Naive thymus-derived CD4-positive, alpha-beta T cell (primary cell): Measurements from ENCODE around the gene GREB1L. TPM values are rescaled to one million over a fixed set of nuclear protein-coding genes. Genes with fewer than 3 reads are reported as not detected.

ENCODE experiments used
- ATAC-seq: fragments of 150-1000 bp; cut with Tn5 transposase; 2 replicates; pipeline ENCODE4 v1.10.0; 2021; ENCODE audit warnings: mild to moderate bottlenecking, moderate library complexity
- CTCF ChIA-PET: fragments of 350-600 bp; sonication (Branson Sonifier 250); formaldehyde crosslinking; loops from one replicate; lab custom pipeline; 2021; ENCODE audit warnings: antibody characterized with exemption; lab: Charles Lee
- POLR2A ChIA-PET: fragments of 350-600 bp; sonication (Branson Sonifier 250); formaldehyde crosslinking; loops from one replicate; lab custom pipeline; 2021; ENCODE audit warnings: antibody characterized with exemption, inconsistent platforms; lab: Charles Lee
- DNase-seq, 9 donors: peaks; one replicate each; pipeline versions ENCODE4 v3.0.0 to v3.0.0-alpha.2; 2020 to 2022; ENCODE audit warnings: mixed read lengths in 1 of 9
- H3K27ac ChIP-seq: one replicate; pipeline ENCODE4 v1.7.0; 2013; ENCODE audit warnings: mild to moderate bottlenecking, low read depth, low read length, moderate library complexity
- H3K27me3 ChIP-seq, 2 donors: one replicate each; pipeline ENCODE4 v1.7.0; 2013; ENCODE audit warnings: low read length in 2 of 2, mild to moderate bottlenecking in 2 of 2, moderate library complexity in 2 of 2; ENCODE audit not compliant: control insufficient read depth in 2 of 2, insufficient read depth in 2 of 2
- H3K36me3 ChIP-seq, 3 experiments: 1 replicate in 2 of 3; 2 replicates in 1 of 3; pipeline ENCODE4 v1.7.0; 2013; ENCODE audit warnings: low read length in 3 of 3, mild to moderate bottlenecking in 3 of 3, moderate library complexity in 1 of 3; ENCODE audit not compliant: insufficient read depth in 3 of 3, control insufficient read depth in 2 of 3
- H3K4me1 ChIP-seq, 2 donors: one replicate each; pipeline ENCODE4 v1.7.0; 2013; ENCODE audit warnings: low read length in 2 of 2, mild to moderate bottlenecking in 2 of 2, moderate library complexity in 1 of 2; ENCODE audit not compliant: control insufficient read depth in 2 of 2, insufficient read depth in 2 of 2
- H3K4me3 ChIP-seq: 2 replicates; pipeline ENCODE4 v1.7.0; 2013; ENCODE audit warnings: mild to moderate bottlenecking, low read length
- H3K9me3 ChIP-seq, 3 experiments: 1 replicate in 2 of 3; 2 replicates in 1 of 3; pipeline ENCODE4 v1.7.0; 2013; ENCODE audit warnings: low read length in 3 of 3; ENCODE audit not compliant: control insufficient read depth in 2 of 3
- H3K27ac Mint-ChIP-seq, 9 donors: one replicate each; pipeline ENCODE4 v1.8.0; 2020 to 2022; ENCODE audit warnings: mixed read lengths in 9 of 9, mild to moderate bottlenecking in 8 of 9, moderate library complexity in 5 of 9, inconsistent platforms in 2 of 9
- H3K27me3 Mint-ChIP-seq, 5 donors: one replicate each; pipeline ENCODE4 v1.8.0; 2021 to 2022; ENCODE audit warnings: mixed read lengths in 5 of 5, mild to moderate bottlenecking in 1 of 5
- H3K36me3 Mint-ChIP-seq, 5 donors: one replicate each; pipeline ENCODE4 v1.8.0; 2020 to 2022; ENCODE audit warnings: mixed read lengths in 5 of 5, mild to moderate bottlenecking in 3 of 5, inconsistent platforms in 1 of 5
- H3K4me1 Mint-ChIP-seq, 7 donors: one replicate each; pipeline ENCODE4 v1.8.0; 2020 to 2022; ENCODE audit warnings: mixed read lengths in 7 of 7, mild to moderate bottlenecking in 3 of 7, inconsistent platforms in 1 of 7
- H3K4me3 Mint-ChIP-seq, 10 donors: one replicate each; pipeline ENCODE4 v1.8.0; 2020 to 2022; ENCODE audit warnings: mild to moderate bottlenecking in 10 of 10, mixed read lengths in 10 of 10, moderate library complexity in 6 of 10, inconsistent platforms in 2 of 10
- H3K9me3 Mint-ChIP-seq, 11 donors: one replicate each; pipeline ENCODE4 v1.8.0; 2020 to 2022; ENCODE audit warnings: mixed read lengths in 11 of 11, mild to moderate bottlenecking in 4 of 11, inconsistent platforms in 1 of 11, moderate library complexity in 1 of 11
- intact Hi-C, 2 donors: fragments of 100-400 bp; cut with micrococcal nuclease; formaldehyde crosslinking; loops; one replicate each; pipeline ENCODE4 v1.15.1; 2023
- polyA plus RNA-seq, 2 donors: library from polyadenylated mRNA; unstranded; fragments of 300-500 nt; fragmentation: Illumina TruSeq; gene quantifications; one replicate each; pipeline ENCODE4 v1.2.3, GENCODE V29; 2021
- total RNA-seq, 6 experiments: library from RNA in 5 of 6; stranded (reverse) in 5 of 6; gene quantifications; 1 replicate in 5 of 6; 2 replicates in 1 of 6; pipeline ENCODE4 v1.2.3 and lab custom pipeline; 2021 to 2026

GREB1L gene
- total and polyA plus RNA-seq, 7 experiments from 2014 or later = 0.09 to 0.11 TPM; not detected in 5

DNA sequence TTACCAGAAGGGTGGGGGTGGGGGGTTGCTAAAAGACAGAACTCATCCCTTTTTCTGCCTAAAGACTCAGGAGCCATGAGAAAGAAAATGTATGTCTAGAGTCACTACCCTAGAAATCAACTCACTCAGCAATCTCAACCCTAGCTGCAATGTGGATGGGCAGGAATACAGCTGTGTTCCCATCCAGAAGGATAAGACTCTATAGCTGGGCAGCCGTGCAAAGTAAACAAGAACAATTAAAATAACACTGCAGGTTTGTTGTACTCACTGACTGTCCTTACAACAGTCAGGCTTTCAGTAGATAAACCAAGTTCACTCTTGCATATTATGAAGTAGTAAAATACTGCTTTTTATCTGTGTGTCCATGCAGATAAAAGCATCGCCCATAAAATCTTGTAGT is 284.4 kb downstream of the GREB1L start:
- Mint-ChIP-seq H3K36me3 (peaks cover 11 to 53% (median 20%) of the 10 kb centered on the region in 5 donors), H3K4me3 (no peak overlapping the region), H3K4me1 (peaks cover 0 to 2% (median 0%) of the 10 kb centered on the region in 7 donors), H3K27me3 (no peaks in the 10 kb centered on the region), H3K9me3 (no peaks in the 10 kb centered on the region), H3K27ac (peak overlapping the region in 3 of 9 donors; percentile 0 to 73 (median 14))
- H3K4me1 ChIP-seq = no peaks in the 10 kb centered on the region
- no peaks in the 10 kb centered on the region for H3K27me3 ChIP-seq
- CTCF ChIA-PET = no interaction called here
- H3K9me3 ChIP-seq = no peaks in the 10 kb centered on the region
- DNase-seq (no peak), ATAC-seq (no peak)
- POLR2A ChIA-PET = no interaction called here
- H3K27ac ChIP-seq = no peak overlapping the region
- no peak overlapping the region for H3K4me3 ChIP-seq
- intact Hi-C loops = no loop called here
- H3K36me3 ChIP-seq = peaks cover 3 to 31% (median 8%) of the 10 kb centered on the region in 3 experiments

DNA sequence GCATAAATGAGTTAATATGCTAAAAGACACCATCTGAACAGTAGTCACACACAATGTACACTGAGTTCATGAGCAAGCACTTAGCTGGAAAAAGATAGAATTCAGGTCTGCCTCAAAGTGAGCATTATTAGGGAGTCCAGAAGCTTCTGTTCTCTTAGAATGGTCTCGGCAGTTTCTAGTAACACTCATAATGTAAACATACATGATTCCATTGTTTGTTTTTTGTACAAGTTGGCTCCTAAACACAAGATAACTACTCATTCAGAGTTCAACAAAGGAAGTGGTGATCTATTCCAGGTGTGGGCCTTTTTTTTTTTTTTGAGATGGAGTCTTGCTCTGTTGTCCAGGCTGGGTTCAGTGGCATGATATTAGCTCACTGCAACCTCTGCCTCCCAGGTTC is 292.3 kb downstream of the GREB1L start:
- intact Hi-C loops = no loop called here
- Histone ChIP-seq H3K4me3 (no peak overlapping the region), H3K27ac (no peak overlapping the region), H3K4me1 (no peaks in the 10 kb centered on the region), H3K9me3 (no peaks in the 10 kb centered on the region), H3K27me3 (no peaks in the 10 kb centered on the region), H3K36me3 (peaks cover 0 to 63% (median 4%) of the 10 kb centered on the region in 3 experiments)
- Mint-ChIP-seq H3K27ac (no peak overlapping the region), H3K9me3 (no peaks in the 10 kb centered on the region), H3K4me1 (no peaks in the 10 kb centered on the region), H3K4me3 (no peak overlapping the region), H3K27me3 (no peaks in the 10 kb centered on the region), H3K36me3 (peaks cover 5 to 47% (median 17%) of the 10 kb centered on the region in 5 donors)
- ATAC-seq = no peak
- ChIA-PET CTCF (interaction anchor here (0.7 kb wide), 1 partner anchor 24 kb away, joined by 5 read pairs; no protein-coding TSS in a partner anchor), POLR2A (no interaction called here)
- DNase-seq = no peak

DNA sequence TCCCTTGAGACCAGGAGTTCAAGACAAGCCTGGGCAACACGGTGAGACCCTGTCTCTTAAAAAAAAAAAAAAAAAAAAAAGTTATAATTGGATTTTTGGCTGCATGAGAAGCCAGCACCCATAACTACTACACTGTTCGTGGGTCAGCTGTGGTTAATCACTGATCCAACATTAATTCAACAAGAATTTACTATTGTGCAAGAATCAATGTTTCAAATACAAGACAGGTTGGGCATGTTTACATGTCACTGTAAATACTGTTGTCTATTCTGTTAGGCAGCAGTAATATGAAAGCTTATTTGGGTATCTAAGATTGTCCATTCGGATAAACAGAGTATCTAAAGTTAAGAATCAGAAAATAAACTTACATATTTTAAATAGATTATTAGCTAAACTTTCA is 296.2 kb downstream of the GREB1L start:
- H3K27ac Mint-ChIP-seq = no peak overlapping the region
- Histone ChIP-seq H3K36me3 (peaks cover 0 to 46% (median 4%) of the 10 kb centered on the region in 3 experiments), H3K27ac (no peak overlapping the region), H3K4me3 (no peak overlapping the region), H3K9me3 (no peaks in the 10 kb centered on the region), H3K4me1 (no peaks in the 10 kb centered on the region), H3K27me3 (no peaks in the 10 kb centered on the region)
- H3K36me3 Mint-ChIP-seq = peaks cover 3 to 43% (median 14%) of the 10 kb centered on the region in 5 donors
- no peaks in the 10 kb centered on the region for H3K27me3 Mint-ChIP-seq
- H3K4me3 Mint-ChIP-seq = no peak overlapping the region
- DNase-seq = no peak
- H3K9me3 Mint-ChIP-seq = no peaks in the 10 kb centered on the region
- intact Hi-C loops = no loop called here
- peaks cover 0 to 5% (median 4%) of the 10 kb centered on the region in 7 donors for H3K4me1 Mint-ChIP-seq
- POLR2A ChIA-PET = interaction anchor here (0.7 kb wide), 1 partner anchor 21 kb away, joined by 8 read pairs; no protein-coding TSS in a partner anchor
- CTCF ChIA-PET = no interaction called here
- ATAC-seq = no peak

DNA sequence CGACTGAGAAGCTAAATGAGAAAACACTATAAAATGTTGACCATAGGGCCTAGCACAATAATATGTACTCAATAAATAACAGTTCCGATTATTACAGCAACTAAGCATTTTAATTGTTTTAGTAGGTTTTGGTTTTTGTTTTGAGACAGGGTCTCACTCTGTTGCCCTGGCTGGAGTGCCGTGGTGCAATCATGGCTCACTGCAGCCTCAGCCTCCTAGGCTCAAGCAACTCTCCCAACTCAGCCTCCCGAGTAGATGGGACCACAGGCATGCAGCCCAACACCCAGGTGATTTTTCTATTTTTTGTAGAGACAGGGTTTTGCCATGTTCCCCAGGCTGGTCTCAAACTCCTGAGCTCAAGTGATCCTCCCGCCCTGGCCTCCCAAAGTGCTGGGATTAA is 304.4 kb downstream of the GREB1L start:
- ChIA-PET POLR2A (no interaction called here), CTCF (no interaction called here)
- intact Hi-C loops = no loop called here
- Mint-ChIP-seq H3K9me3 (no peaks in the 10 kb centered on the region), H3K4me3 (no peak overlapping the region), H3K27me3 (no peaks in the 10 kb centered on the region), H3K36me3 (peaks cover 8 to 46% (median 29%) of the 10 kb centered on the region in 5 donors), H3K27ac (no peak overlapping the region), H3K4me1 (peaks cover 0 to 13% (median 7%) of the 10 kb centered on the region in 7 donors)
- no peak for DNase-seq
- H3K27ac ChIP-seq = no peak overlapping the region
- no peaks in the 10 kb centered on the region for H3K27me3 ChIP-seq
- H3K36me3 ChIP-seq = peaks cover 0 to 26% (median 5%) of the 10 kb centered on the region in 3 experiments
- ATAC-seq = no peak
- no peak overlapping the region for H3K4me3 ChIP-seq
- no peaks in the 10 kb centered on the region for H3K4me1 ChIP-seq
- no peaks in the 10 kb centered on the region for H3K9me3 ChIP-seq

DNA sequence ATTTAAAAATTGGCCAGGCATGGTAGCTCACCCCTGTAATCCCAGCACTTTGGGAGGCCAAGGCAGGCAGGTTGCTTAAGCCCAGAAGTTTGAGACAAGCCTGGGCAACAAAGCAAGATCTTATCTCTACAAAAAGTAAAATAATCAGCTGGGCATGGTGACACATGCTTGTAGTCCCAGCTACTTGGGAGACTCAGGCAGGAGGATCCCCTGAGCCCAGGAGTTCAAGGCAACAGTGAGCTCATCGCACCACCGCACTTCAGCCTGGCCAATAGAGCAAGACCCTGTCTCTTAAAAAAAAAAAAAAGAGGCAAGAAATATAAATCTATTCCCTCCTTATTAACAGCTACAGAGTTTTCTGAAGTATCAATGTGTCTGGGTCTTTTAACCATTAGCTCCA is 306.6 kb downstream of the GREB1L start:
- ChIA-PET POLR2A (interaction anchor here (0.8 kb wide), 1 partner anchor 30 kb away, joined by 6 read pairs; no protein-coding TSS in a partner anchor), CTCF (no interaction called here)
- Mint-ChIP-seq H3K36me3 (peaks cover 16 to 49% (median 34%) of the 10 kb centered on the region in 5 donors), H3K27ac (peak overlapping the region in 1 of 9 donors; percentile 43), H3K4me1 (peaks cover 0 to 20% (median 8%) of the 10 kb centered on the region in 7 donors), H3K4me3 (no peak overlapping the region), H3K27me3 (no peaks in the 10 kb centered on the region), H3K9me3 (no peaks in the 10 kb centered on the region)
- DNase-seq (no peak), ATAC-seq (no peak)
- Histone ChIP-seq H3K36me3 (peaks cover 0 to 26% (median 5%) of the 10 kb centered on the region in 3 experiments), H3K27ac (no peak overlapping the region), H3K9me3 (no peaks in the 10 kb centered on the region), H3K4me3 (no peak overlapping the region), H3K4me1 (no peaks in the 10 kb centered on the region), H3K27me3 (no peaks in the 10 kb centered on the region)
- intact Hi-C loops = no loop called here

DNA sequence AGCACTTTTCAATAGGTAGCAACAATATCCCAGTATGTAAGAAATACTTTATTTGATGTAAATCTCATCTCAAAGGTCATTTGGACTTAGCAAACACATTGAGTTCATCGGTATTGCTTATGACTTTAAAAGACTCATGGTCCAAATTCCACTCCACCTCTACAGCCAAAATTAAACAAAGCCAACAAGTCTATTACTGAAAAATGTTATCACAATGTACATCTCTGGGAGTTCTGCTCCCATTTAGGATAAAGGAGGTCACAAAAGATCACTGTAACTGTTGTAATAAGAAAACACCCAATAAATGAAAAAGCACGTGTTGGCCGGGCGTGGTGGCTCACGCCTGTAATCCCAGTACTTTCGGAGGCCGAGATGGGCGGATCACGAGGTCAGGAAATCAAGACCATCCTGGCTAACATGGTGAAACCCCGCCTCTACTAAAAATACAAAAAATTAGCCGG is 308.5 kb downstream of the GREB1L start:
- H3K36me3 ChIP-seq = peaks cover 0 to 26% (median 0%) of the 10 kb centered on the region in 3 experiments
- Mint-ChIP-seq H3K27me3 (no peaks in the 10 kb centered on the region), H3K9me3 (no peaks in the 10 kb centered on the region), H3K4me1 (peaks cover 0 to 20% (median 8%) of the 10 kb centered on the region in 7 donors), H3K27ac (no peak overlapping the region), H3K36me3 (peaks cover 23 to 46% (median 39%) of the 10 kb centered on the region in 5 donors), H3K4me3 (no peak overlapping the region)
- H3K27ac ChIP-seq = no peak overlapping the region
- ATAC-seq = no peak
- no peaks in the 10 kb centered on the region for H3K27me3 ChIP-seq
- POLR2A ChIA-PET = no interaction called here
- DNase-seq = no peak
- H3K4me3 ChIP-seq = no peak overlapping the region
- no peaks in the 10 kb centered on the region for H3K4me1 ChIP-seq
- H3K9me3 ChIP-seq = no peaks in the 10 kb centered on the region
- intact Hi-C loops = no loop called here
- CTCF ChIA-PET = no interaction called here
